ENCODE measurements around the gene PSMB3. TPM values are rescaled to one million over a fixed set of nuclear protein-coding genes. Genes with fewer than 3 reads are reported as not detected.

Gene PSMB3
- 100 to 1,000 TPM; 335 to 348 TPM for total RNA-seq

DNA sequence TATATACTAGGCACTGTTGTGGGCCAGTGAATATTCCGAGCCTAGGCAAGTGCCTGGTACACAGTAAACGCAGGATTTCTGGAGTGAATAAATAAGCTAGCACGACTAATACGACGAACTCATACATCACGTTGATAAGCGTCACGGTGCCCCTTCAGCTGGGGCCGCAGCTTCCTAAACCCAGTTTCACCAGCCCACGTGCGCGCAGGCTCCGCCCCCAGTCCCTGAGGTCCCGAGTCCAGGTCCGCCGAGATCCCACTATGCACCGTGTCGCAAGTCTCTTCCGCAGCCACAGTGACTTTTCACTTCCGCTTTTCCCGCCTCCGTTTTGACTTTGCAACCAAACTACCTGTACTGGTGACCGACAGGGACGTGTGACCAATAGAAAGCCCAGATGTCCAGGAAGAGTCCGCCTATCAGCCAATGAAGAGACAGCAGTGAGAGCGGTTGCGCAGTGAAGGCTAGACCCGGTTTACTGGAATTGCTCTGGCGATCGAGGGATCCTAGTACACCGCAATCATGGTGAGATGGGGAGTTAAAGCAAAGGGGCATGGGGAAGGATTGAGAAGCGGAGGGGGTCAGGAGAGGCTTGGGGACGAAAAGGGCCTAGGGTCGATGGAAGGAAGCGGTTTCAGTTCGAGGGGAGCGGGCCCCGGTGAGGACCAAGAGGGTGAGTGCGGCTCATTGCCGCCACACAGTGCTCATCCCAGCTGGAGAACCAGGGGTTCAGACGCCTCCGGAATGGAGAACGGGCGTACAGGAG, at the start of gene PSMB3:
TSS of gene PSMB3 (plus strand) at position 434 of the 763 bp plus-strand sequence. CDS start at position 520, 86 bp downstream.
- Mint-ChIP-seq H3K4me3 (peak within 1 kb of the TSS; percentile 92), H3K36me3 (peaks cover 31% of the 10 kb centered on the region), H3K27me3 (peaks cover 27% of the 10 kb centered on the region), H3K4me1 (ENCODE audit: low read depth) (peaks cover 40% of the 10 kb centered on the region), H3K27ac (peak within 1 kb of the TSS; percentile 94), H3K9me3 (no peaks in the 10 kb centered on the region)
- ChIA-PET CTCF (interaction anchor here (0.7 to 4.3 kb wide), 9 partner anchors 10 to 230 kb away, joined by 3 to 39 read pairs (median 4); partner anchors contain the start of gene EPOP), POLR2A (interaction anchor here (0.7 to 1.5 kb wide), 11 partner anchors 12 to 193 kb away, joined by 3 to 9 read pairs (median 4); partner anchors contain the start of genes CWC25 and MLLT6)
- intact Hi-C loops (cut with micrococcal nuclease), result loop anchor here (1.0 to 5.0 kb wide), 6 partner anchors 25 to 402 kb away; partner anchors contain the start of genes LASP1 and PIP4K2B
- peak; percentile 99 for DNase-seq

DNA sequence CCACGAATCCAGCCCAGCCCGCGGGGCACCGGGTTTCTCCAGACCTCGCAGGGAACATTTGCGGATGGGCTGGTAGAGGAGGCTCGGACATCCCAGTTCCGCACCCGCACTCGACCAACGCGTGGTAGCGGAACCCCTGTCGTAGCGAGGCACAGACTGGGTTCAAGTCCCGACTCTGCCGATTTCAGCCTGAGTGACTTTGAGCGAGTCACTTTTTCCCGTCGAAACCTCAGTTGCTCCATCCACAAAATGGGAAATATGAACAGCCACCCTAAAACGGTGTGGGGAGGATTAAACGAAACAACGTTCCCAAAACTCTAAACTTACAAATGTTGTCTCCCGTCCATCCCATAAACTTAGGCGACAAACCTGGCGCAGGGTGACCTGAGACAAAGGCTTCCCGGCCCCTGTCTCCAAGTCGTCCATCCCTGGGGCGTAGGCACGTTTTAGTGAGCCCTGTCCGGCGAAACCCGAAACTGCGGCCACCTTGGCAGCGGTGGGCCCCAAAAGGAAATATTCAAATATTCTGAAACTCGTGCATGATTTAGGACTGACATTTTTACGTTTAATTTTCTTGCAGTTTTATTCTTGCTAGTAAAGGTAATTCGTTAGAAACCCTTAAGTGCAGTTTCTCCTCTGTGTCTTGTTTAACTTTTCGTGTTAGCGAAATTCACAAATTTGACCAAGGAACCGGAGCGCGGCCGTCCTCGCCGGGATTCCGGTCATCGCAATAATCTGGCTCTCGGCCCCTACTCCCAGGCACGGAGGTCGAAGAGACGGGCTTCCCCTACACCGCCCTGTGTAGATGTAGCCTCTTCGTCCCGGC, 49.4 kb upstream of the PSMB3 start:
- CTCF ChIA-PET, result interaction anchor here (5.3 kb wide), 1 partner anchor 32 kb away, joined by 32 read pairs; no protein-coding TSS in a partner anchor
- H3K9me3 Mint-ChIP-seq, result no peaks in the 10 kb centered on the region
- peak overlapping the region; percentile 100 for H3K27ac Mint-ChIP-seq
- peaks cover 44% of the 10 kb centered on the region for H3K4me1 Mint-ChIP-seq (ENCODE audit: low read depth)
- POLR2A ChIA-PET, result interaction anchor here (1.1 to 9.4 kb wide), 4 partner anchors 26 to 166 kb away, joined by 3 to 116 read pairs (median 52); partner anchors contain the start of genes CISD3, EPOP and PSMB3
- H3K27me3 Mint-ChIP-seq, result no peaks in the 10 kb centered on the region
- intact Hi-C loops (cut with micrococcal nuclease), result loop anchor here (5.0 kb wide), 2 partner anchors 149 to 449 kb away; partner anchors contain the start of genes PLXDC1 and RPL23
- peak overlapping the region; percentile 100 for H3K4me3 Mint-ChIP-seq
- peaks cover 43% of the 10 kb centered on the region for H3K36me3 Mint-ChIP-seq
- DNase-seq, result peak; percentile 53

DNA sequence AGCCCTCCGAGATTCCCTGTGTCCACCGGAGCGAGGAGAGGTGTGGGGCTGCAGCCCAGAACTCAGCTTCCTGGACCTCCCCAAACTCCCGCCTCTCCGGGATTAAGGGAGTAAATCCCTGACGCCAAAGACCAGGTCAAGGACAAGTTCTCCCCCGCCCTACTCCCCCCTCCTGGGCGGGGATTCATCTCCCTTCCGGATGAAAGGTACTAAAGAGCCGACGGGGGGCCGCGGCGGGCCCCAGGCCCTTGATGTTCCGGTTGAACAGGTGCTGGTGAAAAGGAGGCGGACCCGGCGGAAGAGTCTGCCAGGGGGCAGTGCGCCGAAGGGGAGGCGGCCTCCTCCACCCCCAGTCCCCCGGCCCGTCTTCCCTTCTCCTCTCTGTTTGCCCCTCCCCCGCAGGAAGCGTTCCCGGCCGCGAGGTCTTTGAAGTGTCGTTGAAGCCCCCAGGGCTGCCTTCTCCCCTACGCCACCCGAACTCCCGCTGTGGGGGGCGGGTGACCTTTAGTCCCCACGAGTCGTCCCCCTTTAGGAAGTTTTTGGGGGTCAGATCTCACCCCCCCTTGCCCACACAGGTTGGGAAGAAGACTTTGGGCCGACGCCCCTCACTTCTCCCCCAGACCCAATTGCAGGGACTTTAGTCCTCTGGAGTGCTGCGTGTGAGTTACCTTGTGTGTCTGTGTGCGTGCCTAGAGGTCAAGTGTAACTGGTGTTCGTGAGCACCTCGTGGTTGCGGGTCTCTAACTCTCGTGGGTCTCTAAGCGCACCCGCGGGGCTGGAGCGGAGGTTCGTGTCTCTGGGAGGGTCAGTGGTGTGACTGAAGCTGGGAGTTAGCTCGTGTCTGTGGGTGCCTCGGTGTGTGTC, 48.6 kb upstream of the PSMB3 start:
- intact Hi-C loops (cut with micrococcal nuclease), result loop anchor here (5.0 kb wide), 2 partner anchors 148 to 448 kb away; partner anchors contain the start of genes PLXDC1 and RPL23
- peak overlapping the region; percentile 100 for H3K4me3 Mint-ChIP-seq
- H3K36me3 Mint-ChIP-seq, result peaks cover 47% of the 10 kb centered on the region
- no peaks in the 10 kb centered on the region for H3K27me3 Mint-ChIP-seq
- ChIA-PET CTCF (interaction anchor here (1.1 to 5.3 kb wide), 5 partner anchors 25 to 31 kb away, joined by 4 to 32 read pairs (median 6); partner anchors contain the start of gene EPOP), POLR2A (interaction anchor here (0.6 to 9.4 kb wide), 8 partner anchors 9 to 122 kb away, joined by 3 to 116 read pairs (median 5); partner anchors contain the start of genes CISD3, EPOP and PSMB3)
- DNase-seq, result peak; percentile 92
- peak overlapping the region; percentile 100 for H3K27ac Mint-ChIP-seq
- H3K9me3 Mint-ChIP-seq, result no peaks in the 10 kb centered on the region
- peaks cover 46% of the 10 kb centered on the region for H3K4me1 Mint-ChIP-seq (ENCODE audit: low read depth)

- POLR2A ChIA-PET, result interaction anchor here (0.6 to 9.4 kb wide), 11 partner anchors 10 to 164 kb away, joined by 3 to 116 read pairs (median 4); partner anchors contain the start of genes CISD3, EPOP, LASP1 and PSMB3
- peaks cover 54% of the 10 kb centered on the region for H3K36me3 Mint-ChIP-seq
Observed at GRCh38 chr17:38704606-38705522, 47.7 kb upstream of the PSMB3 start, which contains the start of gene MLLT6. TSS of gene MLLT6 (plus strand) at chr17:38705273. CDS start at chr17:38705633, 360 bp downstream.

GRCh38 chr17:38705523-38705802, 47.1 kb upstream of the PSMB3 start:
- POLR2A ChIA-PET, result interaction anchor here (0.6 to 9.4 kb wide), 8 partner anchors 10 to 163 kb away, joined by 3 to 116 read pairs (median 6); partner anchors contain the start of genes CISD3, EPOP, LASP1 and PSMB3
- Mint-ChIP-seq H3K4me3 (peak overlapping the region; percentile 90), H3K4me1 (ENCODE audit: low read depth) (peaks cover 46% of the 10 kb centered on the region), H3K27me3 (no peaks in the 10 kb centered on the region), H3K36me3 (peaks cover 59% of the 10 kb centered on the region), H3K9me3 (no peaks in the 10 kb centered on the region), H3K27ac (peak overlapping the region; percentile 94)
- CTCF ChIA-PET, result interaction anchor here (1.2 to 5.3 kb wide), 7 partner anchors 13 to 31 kb away, joined by 4 to 32 read pairs (median 6); partner anchors contain the start of gene EPOP
- intact Hi-C loops (cut with micrococcal nuclease), result no loop called here
- DNase-seq, result no peak

More at GRCh38 chr17:38704606-38705522, 47.7 kb upstream of the PSMB3 start, which contains the start of gene MLLT6:
- H3K9me3 Mint-ChIP-seq, result no peaks in the 10 kb centered on the region
- CTCF ChIA-PET, result interaction anchor here (1.1 to 5.3 kb wide), 6 partner anchors 24 to 30 kb away, joined by 4 to 32 read pairs (median 6); partner anchors contain the start of gene EPOP
- H3K27ac Mint-ChIP-seq, result peak within 1 kb of the TSS; percentile 100
- H3K4me1 Mint-ChIP-seq (ENCODE audit: low read depth), result peaks cover 46% of the 10 kb centered on the region
- H3K4me3 Mint-ChIP-seq, result peak within 1 kb of the TSS; percentile 100
- H3K27me3 Mint-ChIP-seq, result no peaks in the 10 kb centered on the region
- peak; percentile 78 for DNase-seq
- intact Hi-C loops (cut with micrococcal nuclease), result loop anchor here (5.0 kb wide), 2 partner anchors 147 to 447 kb away; partner anchors contain the start of genes PLXDC1 and RPL23

DNA sequence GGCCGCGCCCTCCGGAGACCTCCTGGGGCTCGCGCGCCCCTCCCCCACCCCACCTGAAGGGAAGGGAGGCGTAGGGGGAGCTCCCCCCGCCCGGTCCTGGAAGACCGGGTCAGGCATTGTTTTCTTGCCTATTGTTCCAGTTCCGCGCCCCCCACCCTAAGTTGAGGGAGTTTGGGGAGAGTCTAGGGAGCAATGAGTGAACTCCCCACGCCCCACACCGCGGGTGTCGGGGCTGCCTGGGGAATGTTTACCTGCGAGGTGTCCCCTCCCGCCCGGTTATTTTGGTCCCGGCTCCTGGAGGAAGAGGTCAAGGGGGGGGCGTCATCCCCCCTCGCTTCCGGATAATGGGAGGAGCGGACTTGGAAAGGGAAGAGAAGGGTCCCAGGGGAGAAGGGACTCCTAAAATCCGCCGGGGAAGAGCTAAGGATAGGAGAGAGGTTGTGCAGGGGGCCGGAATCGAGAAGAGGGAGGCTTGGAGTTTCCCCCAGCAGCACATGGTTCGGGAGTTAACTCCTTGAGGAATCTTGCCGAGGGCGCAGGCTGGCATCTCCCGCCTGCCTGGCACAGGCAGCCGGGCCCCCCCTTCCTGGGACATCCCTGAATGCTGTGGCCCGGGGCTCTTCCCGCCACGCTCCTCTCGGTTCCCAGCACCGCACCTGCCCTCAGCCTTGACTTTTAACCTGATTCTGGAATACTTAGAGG, 46.6 kb upstream of the PSMB3 start:
- peaks cover 62% of the 10 kb centered on the region for H3K36me3 Mint-ChIP-seq
- no peaks in the 10 kb centered on the region for H3K9me3 Mint-ChIP-seq
- intact Hi-C loops (cut with micrococcal nuclease), result loop anchor here (1.0 kb wide), 1 partner anchor 22 kb away; no protein-coding TSS in a partner anchor
- peak overlapping the region; percentile 90 for H3K4me3 Mint-ChIP-seq
- H3K27me3 Mint-ChIP-seq, result no peaks in the 10 kb centered on the region
- ChIA-PET CTCF (interaction anchor here (0.7 to 5.3 kb wide), 9 partner anchors 9 to 469 kb away, joined by 4 to 32 read pairs (median 6); partner anchors contain the start of gene EPOP), POLR2A (interaction anchor here (0.6 to 9.4 kb wide), 10 partner anchors 10 to 163 kb away, joined by 3 to 116 read pairs (median 5); partner anchors contain the start of genes CISD3, EPOP, LASP1 and PSMB3)
- H3K4me1 Mint-ChIP-seq (ENCODE audit: low read depth), result peaks cover 48% of the 10 kb centered on the region
- peak overlapping the region; percentile 94 for H3K27ac Mint-ChIP-seq
- peak; percentile 46 for DNase-seq

- Mint-ChIP-seq H3K36me3 (peaks cover 67% of the 10 kb centered on the region), H3K9me3 (no peaks in the 10 kb centered on the region), H3K27me3 (no peaks in the 10 kb centered on the region), H3K4me1 (ENCODE audit: low read depth) (peaks cover 48% of the 10 kb centered on the region), H3K4me3 (peak overlapping the region; percentile 90), H3K27ac (peak overlapping the region; percentile 94)
- ChIA-PET POLR2A (interaction anchor here (0.9 to 9.4 kb wide), 6 partner anchors 9 to 45 kb away, joined by 3 to 116 read pairs (median 20); partner anchors contain the start of genes CISD3, EPOP and PSMB3), CTCF (interaction anchor here (1.0 to 5.3 kb wide), 8 partner anchors 8 to 148 kb away, joined by 4 to 32 read pairs (median 8); partner anchors contain the start of gene EPOP)
- intact Hi-C loops (cut with micrococcal nuclease), result loop anchor here (1.0 kb wide), 1 partner anchor 22 kb away; no protein-coding TSS in a partner anchor
- DNase-seq, result peak; percentile 57
Observed at GRCh38 chr17:38706505-38707216, 45.9 kb upstream of the PSMB3 start.

DNA sequence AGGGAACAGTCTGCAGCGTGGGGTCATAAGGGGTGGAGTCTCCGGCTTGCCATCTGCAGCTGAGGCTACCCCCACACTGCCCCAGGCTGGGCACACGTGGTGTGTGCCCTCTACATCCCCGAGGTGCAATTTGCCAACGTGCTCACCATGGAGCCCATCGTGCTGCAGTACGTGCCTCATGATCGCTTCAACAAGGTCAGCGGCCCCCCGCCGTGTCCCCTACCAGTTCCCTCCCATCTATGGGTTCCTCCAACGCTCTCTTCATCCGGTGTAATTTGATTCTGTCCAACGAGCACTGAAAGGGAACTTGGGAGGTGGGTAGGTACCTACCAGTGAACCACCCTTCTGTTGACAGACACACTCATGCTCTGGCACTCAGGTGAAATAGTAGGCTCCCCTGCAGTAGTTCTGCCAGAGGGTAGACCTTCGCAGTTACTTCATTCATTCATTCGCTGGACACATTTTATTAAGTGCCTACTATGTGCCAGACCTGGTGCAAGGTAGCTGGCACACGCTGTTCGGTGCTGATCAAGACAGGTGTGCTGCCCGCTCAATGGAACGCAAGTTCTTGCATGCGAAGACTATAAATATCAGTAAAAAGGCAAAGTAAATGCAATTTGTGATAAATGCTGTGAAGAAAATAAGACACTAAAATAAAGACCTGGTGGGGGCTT, 44.7 kb upstream of the PSMB3 start:
- peaks cover 71% of the 10 kb centered on the region for H3K36me3 Mint-ChIP-seq
- intact Hi-C loops (cut with micrococcal nuclease), result no loop called here
- H3K9me3 Mint-ChIP-seq, result no peaks in the 10 kb centered on the region
- H3K4me1 Mint-ChIP-seq (ENCODE audit: low read depth), result peaks cover 51% of the 10 kb centered on the region
- CTCF ChIA-PET, result interaction anchor here (0.6 to 5.3 kb wide), 5 partner anchors 20 to 1787 kb away, joined by 4 to 32 read pairs (median 9); no protein-coding TSS in a partner anchor
- H3K4me3 Mint-ChIP-seq, result peak overlapping the region; percentile 90
- H3K27ac Mint-ChIP-seq, result peak overlapping the region; percentile 94
- POLR2A ChIA-PET, result interaction anchor here (0.5 to 9.4 kb wide), 3 partner anchors 8 to 32 kb away, joined by 3 to 100 read pairs (median 34); partner anchors contain the start of gene EPOP
- no peaks in the 10 kb centered on the region for H3K27me3 Mint-ChIP-seq
- no peak for DNase-seq
